Duodenal mucosa (tissue), 2 donors: ENCODE data around the gene CAPN7.

Experiments used
- H3K27ac ChIP-seq: one replicate; pipeline ENCODE4 v1.7.0; 2013; ENCODE audit warnings: low read depth, low read length
- H3K27me3 ChIP-seq, 2 donors: one replicate each; pipeline ENCODE4 v1.7.0; 2013; ENCODE audit warnings: low read length in 2 of 2, control low read depth in 1 of 2; ENCODE audit not compliant: insufficient read depth in 2 of 2, control insufficient read depth in 1 of 2
- H3K36me3 ChIP-seq, 2 donors: one replicate each; pipeline ENCODE4 v1.7.0; 2013; ENCODE audit warnings: low read length in 2 of 2, control low read depth in 1 of 2; ENCODE audit not compliant: insufficient read depth in 2 of 2, control insufficient read depth in 1 of 2
- H3K4me1 ChIP-seq, 2 donors: one replicate each; pipeline ENCODE4 v1.7.0; 2013; ENCODE audit warnings: low read length in 2 of 2, control low read depth in 1 of 2; ENCODE audit not compliant: insufficient read depth in 2 of 2, control insufficient read depth in 1 of 2
- H3K4me3 ChIP-seq, 2 donors: one replicate each; pipeline ENCODE4 v1.7.0; 2013; ENCODE audit warnings: low read length in 2 of 2, low read depth in 1 of 2
- H3K9ac ChIP-seq, 2 donors: one replicate each; pipeline ENCODE4 v1.7.0; 2013; ENCODE audit warnings: low read length in 2 of 2, low read depth in 1 of 2
- H3K9me3 ChIP-seq, 2 donors: one replicate each; pipeline ENCODE4 v1.7.0; 2013; ENCODE audit warnings: low read length in 2 of 2, control low read depth in 1 of 2; ENCODE audit not compliant: control insufficient read depth in 1 of 2

The CAPN7 gene

DNA sequence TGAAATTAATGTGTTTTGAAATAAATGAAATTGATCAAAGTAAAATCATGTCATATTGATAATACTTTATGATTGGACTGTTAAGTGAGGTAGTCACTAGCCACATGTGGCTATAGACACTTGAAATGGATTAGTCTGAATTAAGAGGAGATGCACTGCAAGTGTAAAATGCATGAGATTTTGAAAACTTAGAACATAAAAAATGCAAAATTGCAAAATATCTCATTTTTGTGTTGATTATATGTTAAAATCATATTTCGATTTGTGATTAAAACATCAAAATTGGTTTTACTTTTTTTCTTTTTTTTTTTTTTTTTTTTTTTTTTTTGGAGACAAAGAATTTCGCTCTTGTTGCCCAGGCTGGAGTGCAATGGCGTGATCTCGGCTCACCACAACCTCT is 23.2 kb downstream of the CAPN7 start:
- no peaks in the 10 kb centered on the region for H3K4me1 ChIP-seq
- peaks cover 25 to 59% of the 10 kb centered on the region in 2 donors for H3K36me3 ChIP-seq
- no peak overlapping the region for H3K27ac ChIP-seq
- no peaks in the 10 kb centered on the region for H3K9me3 ChIP-seq
- H3K9ac ChIP-seq: no peak overlapping the region
- H3K27me3 ChIP-seq: no peaks in the 10 kb centered on the region
- H3K4me3 ChIP-seq: no peak overlapping the region

DNA sequence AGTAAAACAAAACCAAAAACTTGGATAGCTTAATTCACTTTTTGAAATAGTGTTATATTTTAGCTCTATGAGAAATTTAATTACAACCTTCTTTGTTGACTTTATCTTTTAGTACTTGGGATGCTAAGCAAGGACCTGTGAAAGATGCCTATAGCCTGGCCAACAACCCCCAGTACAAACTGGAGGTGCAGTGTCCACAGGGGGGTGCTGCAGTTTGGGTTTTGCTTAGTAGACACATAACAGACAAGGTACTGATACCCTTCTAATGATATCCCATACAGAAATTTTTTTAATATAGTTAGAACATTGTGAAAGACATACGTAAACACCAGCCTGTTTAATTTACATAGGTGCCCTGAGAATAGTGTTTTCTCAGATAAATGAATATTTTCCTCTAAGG is 35.3 kb downstream of the CAPN7 start:
- H3K4me1 ChIP-seq: peaks cover 11 to 12% of the 10 kb centered on the region in 2 donors
- H3K9ac ChIP-seq: no peak overlapping the region
- no peak overlapping the region for H3K4me3 ChIP-seq
- no peak overlapping the region for H3K27ac ChIP-seq
- no peaks in the 10 kb centered on the region for H3K9me3 ChIP-seq
- no peaks in the 10 kb centered on the region for H3K27me3 ChIP-seq
- peaks cover 18 to 61% of the 10 kb centered on the region in 2 donors for H3K36me3 ChIP-seq

DNA sequence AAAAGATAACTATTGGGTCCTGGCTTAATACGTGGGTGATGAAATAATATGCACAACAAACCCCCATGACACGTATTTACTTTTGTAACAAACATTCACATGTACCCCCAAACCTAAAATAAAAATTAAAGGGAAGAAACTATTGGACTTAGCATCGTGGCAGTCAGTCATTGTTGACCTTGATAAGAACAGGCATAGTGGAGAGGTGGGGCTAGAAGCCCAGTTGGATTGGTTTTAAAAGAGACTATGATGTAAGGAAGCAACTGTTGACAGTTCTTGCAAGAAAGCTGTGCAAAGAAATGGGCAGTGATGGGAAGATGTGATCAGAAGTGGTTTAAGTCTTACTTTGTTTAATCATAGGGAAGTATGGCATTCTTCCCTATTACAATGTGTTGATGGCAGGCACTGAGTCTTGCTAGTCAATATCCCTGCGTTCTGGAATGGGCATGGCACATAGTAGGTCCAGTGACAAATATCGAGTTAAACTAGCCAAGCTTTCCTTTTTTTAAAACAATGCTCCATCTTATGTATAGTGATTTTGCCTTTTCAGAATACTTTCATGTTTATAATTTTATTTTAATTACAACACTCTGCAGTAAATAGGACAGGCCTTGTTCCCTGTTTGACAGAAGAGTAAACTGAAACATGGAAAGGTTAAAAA is 37.9 kb downstream of the CAPN7 start:
- H3K27ac ChIP-seq: no peak overlapping the region
- no peaks in the 10 kb centered on the region for H3K27me3 ChIP-seq
- H3K9ac ChIP-seq: no peak overlapping the region
- H3K4me3 ChIP-seq: no peak overlapping the region
- H3K4me1 ChIP-seq: peaks cover 11 to 14% of the 10 kb centered on the region in 2 donors
- H3K9me3 ChIP-seq: no peaks in the 10 kb centered on the region
- peaks cover 31 to 68% of the 10 kb centered on the region in 2 donors for H3K36me3 ChIP-seq

DNA sequence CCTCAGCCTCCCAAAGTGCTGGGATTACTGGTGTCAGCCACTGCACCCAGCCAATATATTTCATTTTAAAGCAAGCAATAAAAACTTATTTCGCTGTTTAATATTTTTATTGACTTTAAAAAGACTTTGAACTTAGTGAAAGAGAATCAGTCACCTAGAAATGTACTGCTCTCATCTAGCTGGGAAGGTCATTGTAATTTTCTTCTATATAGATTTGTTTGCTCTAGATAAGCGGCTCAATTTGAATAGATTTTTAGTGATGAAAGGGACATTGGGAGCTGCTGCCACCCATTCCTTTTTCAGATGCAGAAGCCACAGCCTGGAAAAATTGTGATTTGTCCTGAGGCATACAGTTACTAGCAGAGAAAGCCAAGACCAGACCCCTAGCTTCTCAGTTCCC is 40.1 kb downstream of the CAPN7 start:
- H3K4me3 ChIP-seq: no peak overlapping the region
- no peaks in the 10 kb centered on the region for H3K9me3 ChIP-seq
- H3K4me1 ChIP-seq: peaks cover 6 to 14% of the 10 kb centered on the region in 2 donors
- H3K27me3 ChIP-seq: no peaks in the 10 kb centered on the region
- no peak overlapping the region for H3K9ac ChIP-seq
- H3K36me3 ChIP-seq: peaks cover 27 to 56% of the 10 kb centered on the region in 2 donors
- no peak overlapping the region for H3K27ac ChIP-seq

DNA sequence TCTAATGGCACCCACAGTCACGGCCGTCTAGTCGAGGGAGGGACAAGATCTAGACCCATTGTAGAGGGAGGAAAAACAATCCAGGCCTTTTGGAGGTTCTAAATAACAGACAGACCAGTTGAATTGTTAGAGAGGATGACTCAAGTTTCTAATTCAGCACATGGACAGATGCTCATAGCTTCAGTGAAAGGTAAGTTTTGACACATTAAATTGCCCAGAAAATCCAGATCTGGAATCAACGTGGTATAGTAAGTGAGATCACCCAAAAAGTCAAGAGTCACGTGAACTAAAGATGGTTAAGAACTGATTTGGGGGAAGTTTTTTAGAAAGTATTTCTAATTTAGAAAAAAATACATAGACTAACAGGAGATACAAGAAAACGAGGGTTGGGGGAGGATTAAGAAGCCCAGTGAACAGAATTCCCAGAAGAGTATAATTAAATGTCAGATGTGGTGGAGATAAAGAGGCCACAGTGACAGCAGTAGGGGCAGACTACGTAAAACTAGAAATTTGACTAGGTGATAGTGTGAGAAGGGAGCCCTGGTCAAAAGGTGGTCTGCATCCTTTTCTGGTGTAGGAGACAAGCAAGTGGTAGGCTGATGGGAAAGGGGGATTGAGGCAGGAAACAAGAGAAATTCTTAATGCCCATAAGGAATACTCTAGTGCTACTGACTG is 47.1 kb downstream of the CAPN7 start:
- no peak overlapping the region for H3K4me3 ChIP-seq
- H3K27me3 ChIP-seq: no peaks in the 10 kb centered on the region
- no peaks in the 10 kb centered on the region for H3K9me3 ChIP-seq
- H3K9ac ChIP-seq: no peak overlapping the region
- H3K27ac ChIP-seq: no peak overlapping the region
- peaks cover 47 to 71% of the 10 kb centered on the region in 2 donors for H3K36me3 ChIP-seq
- H3K4me1 ChIP-seq: no peaks in the 10 kb centered on the region

DNA sequence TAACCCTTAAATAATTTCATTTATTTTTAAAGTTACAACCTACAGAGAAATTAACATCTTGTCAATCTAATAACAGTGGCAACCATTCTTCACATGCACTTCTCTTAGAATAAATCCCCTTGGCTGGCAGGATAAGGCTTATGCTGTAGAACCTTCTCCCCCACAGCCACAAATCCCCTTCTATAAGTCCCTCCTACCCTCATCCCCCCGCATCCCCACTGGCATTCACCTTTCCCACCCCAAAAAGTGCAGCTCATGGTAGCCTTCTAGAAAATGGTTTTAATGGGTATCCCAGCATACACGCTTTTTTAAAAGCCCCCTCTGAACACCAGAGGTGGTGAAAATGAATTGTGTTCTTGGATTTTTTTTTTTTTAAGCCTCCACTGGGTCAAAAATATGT is 49.2 kb downstream of the CAPN7 start:
- no peak overlapping the region for H3K27ac ChIP-seq
- H3K9me3 ChIP-seq: no peaks in the 10 kb centered on the region
- no peaks in the 10 kb centered on the region for H3K27me3 ChIP-seq
- no peak overlapping the region for H3K4me3 ChIP-seq
- H3K36me3 ChIP-seq: peaks cover 49 to 77% of the 10 kb centered on the region in 2 donors
- H3K9ac ChIP-seq: no peak overlapping the region
- H3K4me1 ChIP-seq: no peaks in the 10 kb centered on the region

DNA sequence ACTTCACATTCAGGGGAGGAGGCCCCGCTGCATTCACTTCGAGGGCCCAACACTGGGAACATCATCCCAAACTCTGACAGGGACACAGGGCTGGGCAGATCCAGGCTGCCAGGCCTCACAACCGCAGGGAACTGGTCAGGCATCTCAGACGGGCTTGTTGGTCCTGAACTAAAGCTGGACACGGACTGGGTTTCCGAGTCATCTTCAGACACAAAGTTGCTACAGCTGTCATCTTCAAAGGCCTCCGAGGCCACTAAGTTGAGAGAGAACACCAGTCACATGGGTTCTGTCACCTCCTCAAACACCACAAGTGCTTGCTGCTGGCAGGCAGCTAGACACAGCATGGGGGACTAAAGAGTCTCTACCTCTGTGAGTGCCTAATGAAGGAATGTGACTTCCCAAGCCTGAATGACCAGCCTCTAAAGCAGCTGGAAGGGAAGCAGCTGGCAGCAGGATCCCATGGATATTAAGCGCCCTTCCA is 50.9 kb downstream of the CAPN7 start:
- no peak overlapping the region for H3K4me3 ChIP-seq
- H3K9ac ChIP-seq: no peak overlapping the region
- no peaks in the 10 kb centered on the region for H3K9me3 ChIP-seq
- peaks cover 46 to 76% of the 10 kb centered on the region in 2 donors for H3K36me3 ChIP-seq
- no peak overlapping the region for H3K27ac ChIP-seq
- H3K27me3 ChIP-seq: no peaks in the 10 kb centered on the region
- H3K4me1 ChIP-seq: no peaks in the 10 kb centered on the region

DNA sequence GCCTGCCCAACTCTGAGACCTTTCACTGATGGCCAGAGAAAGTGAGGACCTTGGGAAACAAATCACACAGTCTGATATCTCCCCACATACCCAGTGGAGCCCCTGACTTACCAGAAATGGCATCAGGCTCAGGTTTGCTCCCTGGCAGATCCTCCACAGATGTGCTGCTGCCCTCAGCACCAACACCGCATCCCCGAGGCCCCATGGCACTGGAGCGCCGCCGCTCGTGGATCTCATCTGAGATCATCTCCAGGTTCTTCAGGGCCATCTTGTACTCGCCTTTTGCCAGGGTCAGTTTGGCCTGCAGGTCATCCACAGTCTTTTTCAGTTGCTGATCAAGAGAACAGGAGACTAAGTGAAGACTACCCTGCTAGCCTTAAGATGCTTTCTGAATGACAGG is 52.7 kb downstream of the CAPN7 start:
- H3K4me1 ChIP-seq: no peaks in the 10 kb centered on the region
- no peaks in the 10 kb centered on the region for H3K27me3 ChIP-seq
- no peaks in the 10 kb centered on the region for H3K9me3 ChIP-seq
- no peak overlapping the region for H3K9ac ChIP-seq
- no peak overlapping the region for H3K4me3 ChIP-seq
- H3K27ac ChIP-seq: no peak overlapping the region
- peaks cover 36 to 62% of the 10 kb centered on the region in 2 donors for H3K36me3 ChIP-seq

DNA sequence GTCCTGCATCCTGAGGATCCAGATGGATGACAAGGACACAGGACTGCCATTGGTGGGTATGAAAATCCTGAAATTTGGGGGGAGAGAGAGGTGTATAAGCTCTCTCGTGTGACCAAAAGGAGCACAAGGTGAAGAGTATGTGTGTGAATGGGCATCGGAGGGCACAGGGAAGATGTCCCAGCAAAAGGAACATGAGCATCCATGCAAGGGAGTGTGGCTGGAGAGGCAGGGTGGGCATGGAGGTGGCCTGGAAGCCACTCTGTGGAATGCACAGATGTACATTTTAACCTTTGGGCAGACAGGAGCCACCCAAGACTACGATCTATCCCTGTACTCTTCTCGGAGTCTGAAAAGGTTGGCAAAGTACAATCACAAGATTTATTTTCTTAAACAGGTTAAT is 54.5 kb downstream of the CAPN7 start:
- Histone ChIP-seq H3K9me3 (no peaks in the 10 kb centered on the region), H3K27me3 (no peaks in the 10 kb centered on the region), H3K36me3 (peaks cover 30 to 50% of the 10 kb centered on the region in 2 donors), H3K27ac (no peak overlapping the region), H3K4me3 (no peak overlapping the region), H3K4me1 (no peaks in the 10 kb centered on the region), H3K9ac (no peak overlapping the region)

DNA sequence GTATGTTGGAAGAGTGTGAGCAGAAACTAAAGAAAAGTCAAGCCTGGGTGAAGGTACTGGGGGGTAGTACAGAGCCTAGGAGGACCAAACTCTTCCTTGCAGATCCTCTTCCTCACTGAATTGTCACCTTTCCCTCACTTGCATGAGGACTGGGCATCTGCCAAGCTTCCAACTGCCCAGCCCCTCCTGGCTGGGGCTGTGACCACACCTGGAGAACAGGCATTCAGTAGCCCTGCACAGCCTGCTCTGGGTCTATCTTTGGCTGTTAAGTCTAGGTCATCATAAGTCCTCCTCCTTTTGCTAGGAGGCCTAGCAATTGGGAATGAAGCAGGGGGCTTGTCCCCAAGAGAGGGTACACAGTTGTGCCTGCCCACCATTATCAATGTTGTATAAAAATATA is 55.2 kb downstream of the CAPN7 start:
- H3K9ac ChIP-seq: no peak overlapping the region
- H3K27me3 ChIP-seq: no peaks in the 10 kb centered on the region
- no peaks in the 10 kb centered on the region for H3K9me3 ChIP-seq
- no peaks in the 10 kb centered on the region for H3K4me1 ChIP-seq
- no peak overlapping the region for H3K27ac ChIP-seq
- H3K4me3 ChIP-seq: no peak overlapping the region
- peaks cover 22 to 43% of the 10 kb centered on the region in 2 donors for H3K36me3 ChIP-seq
